ENCODE results near the gene WDR27.

The WDR27 gene

GRCh38 chr6:169409742-169410312, 292.0 kb downstream of the WDR27 start:
- DNase-seq = no peak

GRCh38 chr6:169407325-169407724, 294.5 kb downstream of the WDR27 start:
- DNase-seq = no peak

Measured in anterior cingulate cortex (tissue), 58 donors.